ENCODE data around the gene SLC36A3.
"Not testable (repeated sequence)": the region's sequence is repeated elsewhere in the genome, so short reads cannot be mapped to it uniquely, and the experiment has no call there.

The SLC36A3 gene

GRCh38 chr5:151238303-151238741 lies 65.2 kb downstream of the SLC36A3 start:
- DNase-seq (ENCODE audit: low read depth): peak; percentile 24

DNA sequence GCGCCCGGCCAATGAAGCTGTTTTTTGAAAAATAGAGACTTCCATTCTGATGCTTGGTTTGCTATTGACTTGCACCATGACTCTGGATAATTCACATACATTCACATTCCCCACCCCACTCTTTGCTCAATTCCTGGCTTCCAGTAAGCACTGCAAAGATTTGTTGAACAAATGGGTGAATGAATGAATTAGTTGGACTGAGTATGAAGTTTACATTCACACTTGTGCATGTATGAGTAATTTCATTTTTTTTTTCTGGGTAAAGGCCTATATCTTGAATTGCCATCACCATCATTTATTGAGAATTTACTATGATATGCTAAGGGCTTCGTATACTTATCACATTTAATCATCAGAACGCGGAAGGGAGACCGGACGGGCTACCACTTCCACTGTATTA lies 65.9 kb downstream of the SLC36A3 start:
- no peak for DNase-seq (ENCODE audit: low read depth)

GRCh38 chr5:151236888-151237287 lies 66.7 kb downstream of the SLC36A3 start:
- DNase-seq (ENCODE audit: low read depth): no peak

DNA sequence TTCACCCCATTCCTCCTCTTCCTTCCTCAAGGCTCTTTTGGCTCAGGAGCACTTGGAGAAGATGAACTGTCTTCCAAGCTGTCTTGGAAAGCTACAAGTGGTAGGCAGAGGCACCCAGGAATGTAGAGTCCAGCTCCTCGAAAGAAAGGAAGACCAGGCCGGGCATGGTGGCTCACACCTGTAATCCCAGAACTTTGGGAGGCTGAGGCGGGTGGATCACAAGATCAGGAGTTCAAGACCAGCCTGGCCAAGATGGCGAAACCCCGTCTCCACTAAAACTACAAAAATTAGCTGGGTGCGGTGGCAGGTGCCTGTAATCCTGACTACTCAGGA lies 68.4 kb downstream of the SLC36A3 start:
- not testable (repeated sequence) for DNase-seq (ENCODE audit: low read depth)

DNA sequence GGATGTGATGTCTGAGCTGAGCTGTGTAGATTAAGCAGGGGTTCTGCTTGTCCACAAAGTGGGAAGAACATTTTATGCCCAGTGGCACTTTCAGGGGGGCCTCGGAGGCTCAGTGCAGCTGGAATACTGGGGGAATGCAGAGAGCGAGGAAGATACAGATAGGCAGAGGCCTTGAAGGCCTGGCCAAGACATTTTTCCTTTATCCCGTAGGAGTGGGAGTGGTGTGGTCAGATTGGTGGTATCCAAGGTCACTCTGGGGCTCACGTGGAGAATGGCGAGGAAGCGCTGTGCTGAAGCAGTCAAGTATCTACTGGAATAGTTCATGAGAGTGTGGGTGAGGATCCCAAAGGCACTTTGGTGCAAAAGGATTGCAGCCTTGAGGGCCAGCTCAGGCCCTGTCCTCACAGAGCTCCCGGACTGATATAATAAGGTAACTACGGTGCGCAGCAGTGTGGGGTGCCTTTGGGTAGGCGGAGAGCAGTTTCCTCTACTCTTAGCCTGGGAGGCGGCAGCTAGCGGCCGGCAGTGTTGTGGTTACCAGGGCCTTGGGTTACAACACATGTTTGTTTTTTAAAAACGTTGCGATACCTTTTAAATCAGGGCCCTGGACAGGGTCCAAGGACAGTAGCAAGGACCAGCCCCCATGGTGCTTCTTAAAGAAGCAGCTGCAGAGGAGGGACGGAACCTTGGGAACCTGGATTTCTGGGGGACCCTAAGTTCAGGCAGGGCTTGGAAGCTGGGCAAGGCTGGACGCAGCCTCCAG lies 68.9 kb downstream of the SLC36A3 start:
- DNase-seq (ENCODE audit: low read depth): peak; percentile 55

DNA sequence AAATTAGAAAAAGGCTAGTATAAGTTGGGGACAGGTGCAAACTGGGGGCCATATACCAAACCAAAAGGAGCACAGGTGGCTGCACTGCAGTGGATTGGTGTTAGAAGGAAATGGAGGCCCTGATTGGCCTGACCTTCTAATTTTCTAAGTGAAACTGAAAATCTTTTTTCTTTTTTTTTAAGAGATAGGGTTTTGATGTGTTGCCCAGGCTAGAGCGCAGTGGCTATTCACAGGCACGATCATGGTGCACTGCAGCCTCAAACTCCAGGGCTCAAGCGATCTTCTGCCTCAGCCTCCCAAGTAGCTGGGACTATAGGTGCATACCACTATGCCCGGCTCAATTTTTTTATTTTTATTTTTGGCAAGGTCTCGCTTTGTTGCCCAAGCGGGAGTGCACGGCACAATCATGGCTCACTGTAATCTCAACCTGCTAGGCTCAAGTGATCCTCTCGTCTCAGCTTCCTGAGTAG lies 69.9 kb downstream of the SLC36A3 start:
- no peak for DNase-seq (ENCODE audit: low read depth)

DNA sequence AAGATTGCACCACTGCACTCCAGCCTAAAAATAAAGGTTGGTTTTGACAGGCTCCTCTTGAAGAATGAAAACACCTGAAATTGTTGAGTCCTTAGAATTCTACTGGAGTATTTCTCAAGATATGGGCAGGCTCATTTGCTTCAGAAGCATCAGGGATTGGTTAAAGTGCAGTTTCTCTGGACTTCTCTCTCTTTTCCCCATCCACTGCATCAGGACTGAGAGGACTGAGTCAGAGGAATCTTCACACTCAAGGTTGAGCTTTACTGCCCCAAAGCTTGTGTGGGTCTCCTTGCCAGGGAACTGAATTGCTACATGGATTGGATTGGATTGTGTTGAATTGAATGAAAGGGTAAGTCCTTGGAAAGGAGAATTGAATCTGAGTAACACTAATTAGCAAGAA lies 72.2 kb downstream of the SLC36A3 start:
- DNase-seq (ENCODE audit: low read depth): no peak

DNA sequence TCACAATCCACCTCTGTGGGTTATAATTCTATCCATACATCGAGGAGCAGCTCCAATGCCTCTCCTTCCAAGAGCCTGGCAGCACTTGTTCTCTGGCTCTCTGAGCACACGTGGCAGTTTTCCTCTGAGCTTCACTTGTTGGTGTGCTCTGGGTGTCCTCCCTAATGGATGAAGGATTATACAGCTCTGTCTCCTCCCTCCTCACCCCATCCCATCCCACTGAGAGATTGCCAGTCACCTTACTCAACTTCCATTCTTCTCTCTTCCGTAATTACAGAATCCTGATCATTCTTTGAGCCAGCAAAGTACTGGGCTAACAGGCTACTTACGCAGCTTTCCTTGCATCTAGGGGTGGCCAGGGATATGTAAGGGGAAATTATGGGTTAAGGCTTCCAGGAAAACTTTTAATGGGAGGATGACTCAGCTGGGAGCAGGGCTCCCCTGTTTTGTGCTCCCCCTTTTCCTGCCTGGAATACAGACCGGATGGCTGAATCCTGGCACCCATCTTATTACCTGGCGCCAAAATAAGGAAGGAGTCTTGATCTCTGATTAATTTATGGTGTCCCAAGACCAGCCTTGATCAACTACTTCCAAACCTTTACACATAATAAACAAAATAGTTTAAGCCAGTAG lies 73.4 kb downstream of the SLC36A3 start:
- no peak for DNase-seq (ENCODE audit: low read depth)

GRCh38 chr5:151228986-151229385 lies 74.6 kb downstream of the SLC36A3 start:
- DNase-seq (ENCODE audit: low read depth): no peak

GRCh38 chr5:151227918-151228447 lies 75.6 kb downstream of the SLC36A3 start:
- DNase-seq (ENCODE audit: low read depth): no peak

All from EH (cell line).